Glutamatergic neuron (in vitro differentiated cells): ENCODE data around the gene FRMD3. TPM values are rescaled to one million over a fixed set of nuclear protein-coding genes. Genes with fewer than 3 reads are reported as not detected.

ENCODE experiments used
- DNase-seq: peaks from one replicate; pipeline ENCODE4 v3.0.0; 2022
- H3K27ac Mint-ChIP-seq: one replicate; pipeline ENCODE4 v1.8.0; 2020; ENCODE audit warnings: mild to moderate bottlenecking, mixed read lengths, inconsistent platforms; ENCODE audit not compliant: unreplicated experiment
- H3K27me3 Mint-ChIP-seq: one replicate; pipeline ENCODE4 v1.8.0; 2020; ENCODE audit warnings: mild to moderate bottlenecking, moderate library complexity, mixed read lengths, inconsistent platforms; ENCODE audit not compliant: unreplicated experiment
- H3K36me3 Mint-ChIP-seq: one replicate; pipeline ENCODE4 v1.8.0; 2020; ENCODE audit warnings: mild to moderate bottlenecking, mixed read lengths, inconsistent platforms; ENCODE audit not compliant: unreplicated experiment
- H3K4me1 Mint-ChIP-seq: one replicate; pipeline ENCODE4 v1.8.0; 2020; ENCODE audit warnings: mild to moderate bottlenecking, low read depth, mixed read lengths, inconsistent platforms; ENCODE audit not compliant: unreplicated experiment
- H3K4me3 Mint-ChIP-seq: one replicate; pipeline ENCODE4 v1.8.0; 2020; ENCODE audit warnings: mild to moderate bottlenecking, mixed read lengths, inconsistent platforms; ENCODE audit not compliant: unreplicated experiment
- H3K9me3 Mint-ChIP-seq: one replicate; pipeline ENCODE4 v1.8.0; 2020; ENCODE audit warnings: mild to moderate bottlenecking, moderate library complexity, mixed read lengths, inconsistent platforms; ENCODE audit not compliant: unreplicated experiment
- total RNA-seq: library from RNA; stranded (reverse); fragmentation: NEBNext Ultra II Directional; extraction: Animal tissue kit (Norgen Biotek cat#: 25700); gene quantifications from one replicate; pipeline ENCODE4 v1.2.1, GENCODE V29; 2021; ENCODE audit not compliant: unreplicated experiment
- TF ChIP-seq, protein P1 (sequence below): fragments of 200-600 bp; sonication (generic); IDR thresholded peaks from one replicate; pipeline ENCODE4 v1.5.0; 2021; ENCODE audit not compliant: partially characterized antibody, unreplicated experiment

The FRMD3 gene
- total RNA-seq, 1 donor from 2014 or later = 20.7 TPM

DNA sequence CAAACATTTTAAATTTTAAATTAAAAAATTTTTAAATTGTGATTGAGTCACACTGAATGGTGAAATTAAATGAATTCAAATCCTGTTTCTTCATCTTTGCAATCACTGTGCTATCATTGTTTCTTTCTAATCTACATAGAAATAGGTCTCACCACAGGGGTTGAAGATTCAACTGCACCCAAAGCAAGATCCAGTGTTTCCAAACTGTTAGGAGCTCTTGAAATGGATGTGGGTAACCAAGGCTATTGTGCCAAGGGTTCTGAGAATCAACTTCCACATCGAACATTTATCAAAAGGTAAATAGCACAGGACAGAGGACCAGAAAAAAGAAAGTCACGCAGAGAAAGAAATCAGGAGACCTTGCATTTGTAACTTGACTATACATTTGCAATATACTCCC lies 302.7 kb downstream of the FRMD3 start:
- Mint-ChIP-seq H3K27me3 (peaks cover 6% of the 10 kb centered on the region), H3K27ac (no peak overlapping the region)
- no peak for DNase-seq

DNA sequence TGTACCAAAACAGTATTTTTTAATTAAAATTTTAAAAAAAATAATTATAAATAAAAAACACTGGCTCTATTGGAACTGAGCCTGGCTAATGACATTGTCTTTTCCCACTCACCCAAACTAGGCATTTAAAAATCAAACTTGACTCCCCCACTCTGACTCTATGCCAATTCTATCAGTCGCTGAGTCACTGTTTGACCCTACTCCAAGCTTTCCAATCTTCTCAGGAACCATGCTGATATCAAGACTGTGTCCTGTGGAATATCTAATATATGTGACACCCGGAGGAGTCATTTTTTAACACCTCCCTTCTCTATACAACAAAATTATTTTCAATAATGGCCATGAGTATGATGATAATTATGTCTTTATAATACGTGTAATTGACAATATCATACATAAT lies 303.7 kb downstream of the FRMD3 start:
- Mint-ChIP-seq H3K4me1 (peaks cover 10% of the 10 kb centered on the region), H3K27me3 (peaks cover 6% of the 10 kb centered on the region), H3K27ac (no peak overlapping the region), H3K9me3 (peaks cover 11% of the 10 kb centered on the region), H3K36me3 (peaks cover 12% of the 10 kb centered on the region), H3K4me3 (no peak overlapping the region)
- no peak for DNase-seq
- TF ChIP-seq, protein P1, sequence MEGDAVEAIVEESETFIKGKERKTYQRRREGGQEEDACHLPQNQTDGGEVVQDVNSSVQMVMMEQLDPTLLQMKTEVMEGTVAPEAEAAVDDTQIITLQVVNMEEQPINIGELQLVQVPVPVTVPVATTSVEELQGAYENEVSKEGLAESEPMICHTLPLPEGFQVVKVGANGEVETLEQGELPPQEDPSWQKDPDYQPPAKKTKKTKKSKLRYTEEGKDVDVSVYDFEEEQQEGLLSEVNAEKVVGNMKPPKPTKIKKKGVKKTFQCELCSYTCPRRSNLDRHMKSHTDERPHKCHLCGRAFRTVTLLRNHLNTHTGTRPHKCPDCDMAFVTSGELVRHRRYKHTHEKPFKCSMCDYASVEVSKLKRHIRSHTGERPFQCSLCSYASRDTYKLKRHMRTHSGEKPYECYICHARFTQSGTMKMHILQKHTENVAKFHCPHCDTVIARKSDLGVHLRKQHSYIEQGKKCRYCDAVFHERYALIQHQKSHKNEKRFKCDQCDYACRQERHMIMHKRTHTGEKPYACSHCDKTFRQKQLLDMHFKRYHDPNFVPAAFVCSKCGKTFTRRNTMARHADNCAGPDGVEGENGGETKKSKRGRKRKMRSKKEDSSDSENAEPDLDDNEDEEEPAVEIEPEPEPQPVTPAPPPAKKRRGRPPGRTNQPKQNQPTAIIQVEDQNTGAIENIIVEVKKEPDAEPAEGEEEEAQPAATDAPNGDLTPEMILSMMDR = no peak

More for the DNA sequence above, 302.7 kb downstream of the FRMD3 start:
- H3K9me3 Mint-ChIP-seq = peaks cover 10% of the 10 kb centered on the region
- TF ChIP-seq, protein P1 = no peak
- H3K4me3 Mint-ChIP-seq = no peak overlapping the region
- H3K4me1 Mint-ChIP-seq = peaks cover 20% of the 10 kb centered on the region
- peaks cover 4% of the 10 kb centered on the region for H3K36me3 Mint-ChIP-seq

DNA sequence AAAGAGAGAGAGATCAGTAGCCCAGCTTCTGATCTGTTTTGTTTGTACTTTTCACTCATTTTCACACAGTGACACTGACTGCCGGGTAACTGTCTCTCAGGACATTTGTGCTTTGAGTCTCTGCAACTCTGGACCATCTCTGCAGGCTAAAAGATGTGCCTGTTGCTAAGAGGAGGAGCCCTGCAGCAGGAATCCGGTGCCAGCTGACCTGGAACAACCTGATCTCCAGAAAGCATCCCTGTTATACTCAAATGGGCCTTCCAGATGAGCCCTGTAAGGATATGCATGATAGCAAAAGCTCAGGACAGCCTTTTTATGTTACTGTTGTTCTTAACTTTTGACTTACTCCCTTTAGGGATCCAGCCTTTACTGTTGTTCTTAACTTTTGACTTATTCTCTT lies 304.6 kb downstream of the FRMD3 start:
- H3K4me1 Mint-ChIP-seq = peaks cover 3% of the 10 kb centered on the region
- H3K9me3 Mint-ChIP-seq = peaks cover 7% of the 10 kb centered on the region
- H3K36me3 Mint-ChIP-seq = peaks cover 12% of the 10 kb centered on the region
- no peak for DNase-seq
- TF ChIP-seq, protein P1 = no peak
- H3K4me3 Mint-ChIP-seq = no peak overlapping the region
- no peaks in the 10 kb centered on the region for H3K27me3 Mint-ChIP-seq
- H3K27ac Mint-ChIP-seq = no peak overlapping the region

DNA sequence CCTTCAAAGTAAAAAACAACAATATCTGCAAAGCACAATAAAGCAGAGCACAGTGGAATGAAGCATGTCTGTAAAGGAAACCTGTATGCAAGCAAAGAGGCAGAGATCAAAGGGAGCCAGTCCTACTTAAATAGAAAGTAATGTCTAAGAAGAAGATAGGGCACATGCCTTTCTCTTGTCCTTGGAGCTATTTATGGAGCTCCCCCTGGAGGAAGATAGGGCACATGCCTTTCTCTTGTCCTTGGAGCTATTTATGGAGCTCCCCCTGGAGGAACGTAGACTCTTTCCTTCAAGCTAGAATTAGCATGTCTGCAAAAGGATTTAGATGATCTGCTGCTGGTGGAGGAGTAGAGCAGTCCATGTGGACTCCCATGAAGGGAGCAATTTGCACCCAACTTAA lies 307.2 kb downstream of the FRMD3 start:
- no peaks in the 10 kb centered on the region for H3K27me3 Mint-ChIP-seq
- H3K9me3 Mint-ChIP-seq = peaks cover 7% of the 10 kb centered on the region
- H3K27ac Mint-ChIP-seq = no peak overlapping the region
- DNase-seq = no peak
- TF ChIP-seq, protein P1 = no peak
- no peak overlapping the region for H3K4me3 Mint-ChIP-seq
- peaks cover 12% of the 10 kb centered on the region for H3K36me3 Mint-ChIP-seq
- H3K4me1 Mint-ChIP-seq = no peaks in the 10 kb centered on the region

DNA sequence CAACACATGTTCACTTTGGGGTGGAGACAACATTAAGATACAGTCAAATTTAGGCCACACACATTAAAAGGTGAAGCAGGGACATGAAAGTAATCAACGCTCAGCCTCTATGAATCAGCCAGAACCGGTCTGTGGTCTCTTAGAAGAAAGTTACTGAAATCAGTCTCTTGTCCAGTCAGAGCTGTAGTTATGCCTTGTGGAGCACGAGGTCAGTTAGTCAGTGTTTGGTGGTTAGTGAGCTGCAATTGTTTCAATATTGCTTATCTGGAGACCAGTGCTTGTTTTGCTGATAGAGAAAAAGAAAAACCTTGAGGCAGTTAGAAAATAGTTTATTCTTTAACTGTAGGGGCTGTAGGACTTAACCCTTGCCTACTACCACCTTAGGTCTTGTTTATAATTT lies 317.5 kb downstream of the FRMD3 start:
- no peaks in the 10 kb centered on the region for H3K27me3 Mint-ChIP-seq
- peaks cover 11% of the 10 kb centered on the region for H3K36me3 Mint-ChIP-seq
- H3K9me3 Mint-ChIP-seq = peaks cover 4% of the 10 kb centered on the region
- no peak overlapping the region for H3K27ac Mint-ChIP-seq
- H3K4me3 Mint-ChIP-seq = no peak overlapping the region
- peaks cover 7% of the 10 kb centered on the region for H3K4me1 Mint-ChIP-seq
- TF ChIP-seq, protein P1 = no peak
- DNase-seq = no peak
